GM19455 (cell line): ENCODE measurements around the gene PDLIM1.

Experiments used
- ATAC-seq: cut with Tn5 transposase; IDR thresholded peaks from one replicate; pipeline ENCODE4 v1.9.1; 2021; ENCODE audit not compliant: unreplicated experiment

PDLIM1 gene

DNA sequence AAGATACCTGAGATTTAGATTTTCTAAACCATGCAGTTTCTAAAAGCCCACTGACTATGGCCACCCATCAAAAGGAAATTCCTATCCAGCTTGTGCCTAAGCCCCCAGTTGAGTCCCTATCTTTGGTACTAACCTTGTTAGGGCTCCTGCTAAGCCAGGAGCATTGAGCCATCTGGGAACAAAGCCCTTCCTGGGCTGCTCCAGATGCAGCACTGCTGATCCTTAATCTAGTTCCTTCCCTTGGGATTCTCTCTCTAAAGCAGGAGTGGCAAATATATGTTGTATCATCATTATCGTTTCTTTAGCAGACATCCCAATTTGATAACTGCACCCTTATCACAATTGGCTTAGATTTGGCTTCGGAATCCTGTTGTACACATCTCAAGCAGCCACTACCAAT is 24.7 kb upstream of the PDLIM1 start:
- ATAC-seq, result no peak

DNA sequence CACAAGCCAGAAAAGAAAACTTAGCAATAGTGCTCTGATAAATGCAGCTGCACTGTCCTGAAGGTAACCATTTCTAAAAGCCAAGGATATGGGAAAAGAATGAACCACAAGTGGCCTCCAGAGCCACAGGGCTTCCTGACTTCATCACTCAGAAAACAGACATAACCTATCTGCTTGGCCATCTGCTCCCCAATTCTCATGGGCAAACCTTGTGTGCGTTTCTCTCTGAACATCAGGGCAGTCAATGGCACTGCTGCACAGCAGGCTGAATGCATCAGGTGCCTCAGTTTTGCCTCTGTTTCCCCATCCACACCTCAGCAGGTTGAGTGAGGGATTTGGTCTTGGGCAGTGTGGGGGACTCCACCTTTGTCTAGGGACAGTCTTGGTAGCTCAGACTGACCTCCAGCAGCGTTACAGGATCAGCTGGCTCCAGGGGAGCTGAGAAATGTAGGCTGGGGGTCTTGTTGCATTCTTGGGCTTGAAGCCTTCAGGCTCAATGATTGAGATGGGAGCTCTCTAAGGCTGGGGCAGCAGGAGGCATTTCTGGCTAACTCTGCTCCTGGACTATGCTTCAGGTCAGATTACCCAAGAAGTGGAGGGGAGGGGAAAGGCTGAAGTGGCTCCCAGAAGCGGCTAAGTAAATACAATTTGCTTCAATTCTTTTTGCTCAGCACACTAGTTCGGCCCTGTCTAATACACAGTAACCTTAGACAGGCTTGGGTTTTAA is 23.6 kb upstream of the PDLIM1 start:
- ATAC-seq, result no peak

- no peak for ATAC-seq
Measured at GRCh38 chr10:95312986-95313495, 22.2 kb upstream of the PDLIM1 start.

GRCh38 chr10:95312257-95312656 is 21.5 kb upstream of the PDLIM1 start:
- ATAC-seq, result no peak

GRCh38 chr10:95309958-95310357 is 19.2 kb upstream of the PDLIM1 start:
- no peak for ATAC-seq

DNA sequence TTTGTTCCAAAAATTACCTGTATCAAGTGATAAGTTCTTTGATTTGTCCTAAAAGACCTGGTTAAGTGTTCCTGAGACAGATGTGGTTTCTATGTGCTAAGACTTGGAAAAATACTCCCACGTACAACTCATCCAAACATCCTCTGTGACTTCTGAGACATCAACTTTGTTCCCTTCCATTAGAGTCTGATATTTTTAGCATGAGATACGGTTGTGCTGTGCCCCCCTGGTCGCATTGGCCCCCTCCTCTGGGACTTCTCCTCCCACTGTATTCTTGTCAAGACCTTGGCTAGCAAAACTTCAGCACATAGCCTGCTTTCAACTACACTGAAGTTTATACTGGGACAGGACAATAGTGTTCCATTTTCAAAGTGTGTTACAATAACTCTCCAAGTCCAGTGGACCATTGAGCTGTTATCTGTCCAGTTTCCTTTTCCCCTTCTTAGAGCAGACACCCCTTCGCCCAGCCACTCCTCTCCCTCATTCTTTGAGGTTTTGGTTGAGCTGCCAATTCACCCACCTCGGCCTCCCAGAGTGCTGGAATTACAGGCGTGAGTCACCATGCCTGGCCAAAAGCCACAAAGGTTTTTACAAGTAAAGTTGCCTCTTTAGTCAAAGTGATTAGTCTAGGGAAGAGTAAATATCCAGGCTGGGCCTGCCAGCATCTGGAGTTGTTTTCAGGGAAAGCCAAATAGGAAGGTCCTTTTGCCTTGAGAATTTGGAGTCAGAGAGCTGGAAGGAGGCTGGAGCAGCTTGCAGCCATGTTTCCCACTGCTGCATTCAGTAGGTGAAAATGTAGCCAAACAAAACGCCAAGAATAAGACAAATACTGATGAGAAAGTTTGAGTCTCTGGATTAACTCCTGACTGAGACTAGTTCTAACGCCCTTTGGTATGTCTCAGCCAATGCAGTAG is 17.8 kb upstream of the PDLIM1 start:
- ATAC-seq, result no peak

DNA sequence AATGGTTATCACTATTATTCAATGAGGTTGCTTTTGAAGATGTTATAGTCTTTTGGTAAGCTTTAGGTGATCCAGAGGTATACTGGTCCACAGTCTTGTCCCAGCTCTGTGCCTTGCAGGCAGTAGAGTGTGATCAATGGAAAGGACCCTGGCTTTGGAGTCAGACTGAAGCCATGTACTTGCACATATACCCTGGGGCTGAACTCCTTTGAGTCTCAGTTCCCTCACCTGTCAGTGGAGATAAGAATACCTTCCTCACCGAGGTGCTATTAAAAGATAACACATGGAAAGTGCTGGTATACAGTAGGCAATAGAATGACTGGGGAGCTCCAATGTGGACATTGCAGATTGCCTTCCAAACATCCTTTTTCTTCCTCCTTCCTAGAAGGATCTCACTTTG is 16.0 kb upstream of the PDLIM1 start:
- no peak for ATAC-seq

DNA sequence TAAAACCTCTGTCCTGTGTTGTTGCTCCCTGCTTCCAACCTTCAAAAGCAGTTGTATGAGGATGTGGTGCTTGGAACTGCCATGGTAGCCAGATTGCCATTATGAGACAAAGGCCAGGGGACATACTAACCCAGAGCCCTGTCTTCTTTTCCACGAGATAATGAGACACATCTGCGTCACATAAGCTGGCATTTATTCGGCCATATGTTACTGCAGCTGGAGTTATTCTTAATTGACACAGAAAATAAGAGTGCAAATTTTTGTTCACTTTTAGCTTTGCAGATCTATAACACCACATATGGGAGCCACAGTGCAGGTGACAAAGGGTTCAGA is 15.5 kb upstream of the PDLIM1 start:
- no peak for ATAC-seq

DNA sequence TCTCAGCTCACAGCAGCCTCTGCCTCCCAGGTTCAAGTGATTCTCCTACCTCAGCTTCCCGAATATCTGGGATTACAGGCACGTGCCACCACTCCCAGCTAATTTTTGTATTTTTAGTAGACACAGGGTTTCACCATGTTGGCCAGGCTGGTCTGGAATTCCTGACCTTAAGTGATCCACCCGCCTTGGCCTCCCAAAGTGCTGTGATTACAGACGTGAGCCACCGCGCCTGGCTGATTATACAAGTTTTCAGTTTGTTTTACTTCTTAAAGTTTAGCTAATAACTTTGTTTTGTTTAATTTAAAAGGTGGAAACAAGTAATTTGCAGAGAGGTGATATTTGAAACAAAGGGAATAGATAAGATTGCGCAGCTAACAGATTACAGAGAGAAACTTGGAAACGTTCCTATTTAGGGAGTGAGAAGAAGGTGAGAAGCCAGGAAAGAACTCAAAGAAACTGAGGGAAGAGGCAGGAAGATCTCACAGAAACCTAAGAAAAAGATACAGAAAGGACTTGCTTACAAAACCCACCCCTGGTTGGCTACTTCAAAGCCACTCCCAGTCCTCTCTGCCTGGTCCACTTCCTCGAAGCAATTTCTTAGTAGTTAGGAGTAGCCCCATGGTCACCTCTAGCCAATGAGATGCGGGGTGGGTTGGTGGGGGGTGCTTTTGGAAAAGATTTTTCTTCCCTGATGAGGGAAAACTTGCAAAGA is 15.0 kb upstream of the PDLIM1 start:
- no peak for ATAC-seq

DNA sequence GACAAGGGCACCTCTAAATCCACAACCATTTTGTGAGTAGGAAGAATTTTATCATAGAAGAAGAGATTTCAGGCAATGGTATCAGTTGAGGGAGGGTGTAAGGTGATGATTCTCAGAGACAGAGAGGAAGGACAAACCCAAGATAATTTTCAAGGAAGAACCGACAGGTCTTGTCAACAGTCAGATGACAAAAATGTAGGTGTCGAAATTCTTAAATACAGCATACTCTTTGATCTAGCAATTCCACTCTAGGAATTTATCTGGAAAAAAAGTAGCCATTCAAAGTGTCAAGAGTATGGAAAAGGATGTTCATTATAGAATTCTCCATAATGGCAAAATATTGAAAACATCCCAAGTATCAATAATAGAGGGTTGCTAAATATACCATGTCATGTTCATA is 14.2 kb upstream of the PDLIM1 start:
- no peak for ATAC-seq

GRCh38 chr10:95304463-95304862 is 13.7 kb upstream of the PDLIM1 start:
- no peak for ATAC-seq

- no peak for ATAC-seq
Measured at GRCh38 chr10:95303950-95304349, 13.1 kb upstream of the PDLIM1 start.

DNA sequence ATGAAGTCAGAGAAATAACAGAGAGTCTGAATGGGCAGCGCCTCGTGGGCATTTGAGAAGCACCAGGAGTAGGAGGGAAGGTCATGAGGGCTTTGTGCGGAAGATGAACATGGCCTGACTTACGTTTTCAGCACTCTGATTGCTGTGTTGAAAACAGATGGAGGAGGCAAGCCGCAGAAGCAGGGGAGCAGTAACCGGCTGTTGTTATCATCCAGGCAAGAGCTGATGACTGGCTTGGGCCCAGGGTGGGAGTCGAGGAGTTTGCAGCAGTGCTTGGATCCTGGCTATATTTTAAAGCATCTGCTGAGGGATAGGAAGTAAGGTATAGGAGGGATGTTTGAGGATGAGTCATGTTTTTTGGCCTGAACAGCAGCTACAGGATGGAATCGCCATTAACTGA is 12.7 kb upstream of the PDLIM1 start:
- no peak for ATAC-seq

- no peak for ATAC-seq
Measured at GRCh38 chr10:95300022-95300539, 9.3 kb upstream of the PDLIM1 start.

DNA sequence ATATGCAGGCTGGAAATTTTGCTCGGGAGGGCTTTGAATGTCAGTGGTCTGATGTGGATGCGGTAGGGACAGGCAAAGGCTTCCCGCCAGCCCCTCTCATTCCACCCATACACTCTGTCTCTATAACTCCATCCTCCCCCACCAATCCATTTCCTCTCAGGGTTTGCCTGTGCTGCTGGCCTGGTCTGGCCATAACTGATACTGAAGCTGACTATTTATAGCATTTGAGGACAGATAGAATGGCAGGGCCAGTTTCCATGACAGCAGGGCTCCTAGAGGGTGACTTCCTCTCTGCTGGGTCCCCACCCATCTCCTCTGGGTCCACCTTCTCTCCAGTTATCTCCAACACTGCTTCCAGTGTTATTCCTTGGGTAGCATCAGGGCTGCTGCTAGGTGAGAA is 6.6 kb upstream of the PDLIM1 start:
- ATAC-seq, result no peak

DNA sequence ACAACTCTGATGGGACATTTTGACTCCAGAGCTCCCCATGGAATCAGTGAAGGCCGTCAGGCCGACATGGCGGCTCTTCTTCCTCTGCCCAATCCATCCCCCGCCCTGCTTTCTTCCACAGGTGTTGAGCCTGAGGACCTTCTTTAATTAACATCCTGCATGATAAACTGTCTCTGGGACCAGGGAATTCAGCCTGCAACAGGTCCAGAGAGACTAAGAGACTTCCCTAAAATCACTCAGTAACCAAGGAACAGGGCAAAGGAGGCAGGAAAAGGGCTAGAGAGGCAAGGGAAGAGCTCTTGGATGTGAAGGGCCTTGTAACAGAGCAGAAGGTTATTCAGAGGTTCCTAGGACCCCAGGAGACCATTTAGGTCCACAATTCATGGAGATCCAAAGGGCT is 6.0 kb upstream of the PDLIM1 start:
- no peak for ATAC-seq

DNA sequence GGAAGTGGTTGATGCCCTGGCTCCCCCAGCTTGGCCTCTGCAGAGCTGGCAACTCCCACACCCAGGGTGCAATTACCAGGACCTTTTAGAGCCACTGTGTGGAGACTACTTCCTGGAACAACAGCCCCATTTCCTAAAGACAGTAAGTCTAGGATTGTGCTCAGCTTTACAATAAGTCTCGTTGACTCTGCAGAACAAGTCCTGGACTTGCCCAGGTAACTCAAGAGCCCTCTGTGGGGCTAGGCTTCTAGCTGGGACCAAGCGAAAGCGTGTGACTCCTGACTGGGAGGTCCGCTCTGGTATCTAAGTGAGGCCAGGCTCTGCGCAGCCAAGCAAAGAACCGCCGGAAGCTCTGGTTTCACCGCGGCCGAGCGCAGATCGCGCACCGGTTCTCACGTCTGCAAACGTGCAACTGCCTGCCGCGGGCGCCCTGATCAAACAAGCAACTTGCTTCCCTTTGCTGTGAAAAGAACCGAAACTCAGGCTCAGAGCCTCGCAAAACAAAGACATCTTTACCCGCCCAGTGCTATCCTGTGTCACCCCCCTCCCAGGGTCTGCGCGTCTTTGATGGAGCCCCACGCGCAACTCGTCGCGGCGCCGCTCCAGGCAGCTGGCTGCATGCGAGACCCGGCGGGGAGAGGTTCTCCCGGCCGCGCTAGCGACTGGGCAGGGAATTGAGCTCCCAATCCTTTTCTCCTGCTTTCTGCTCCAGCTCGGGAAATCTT is 4.4 kb upstream of the PDLIM1 start:
- peak; percentile 73 for ATAC-seq

GRCh38 chr10:95293631-95294030 is 2.8 kb upstream of the PDLIM1 start:
- no peak for ATAC-seq

- ATAC-seq, result no peak
Measured at GRCh38 chr10:95291365-95292039, 699 bp upstream of the PDLIM1 start.

DNA sequence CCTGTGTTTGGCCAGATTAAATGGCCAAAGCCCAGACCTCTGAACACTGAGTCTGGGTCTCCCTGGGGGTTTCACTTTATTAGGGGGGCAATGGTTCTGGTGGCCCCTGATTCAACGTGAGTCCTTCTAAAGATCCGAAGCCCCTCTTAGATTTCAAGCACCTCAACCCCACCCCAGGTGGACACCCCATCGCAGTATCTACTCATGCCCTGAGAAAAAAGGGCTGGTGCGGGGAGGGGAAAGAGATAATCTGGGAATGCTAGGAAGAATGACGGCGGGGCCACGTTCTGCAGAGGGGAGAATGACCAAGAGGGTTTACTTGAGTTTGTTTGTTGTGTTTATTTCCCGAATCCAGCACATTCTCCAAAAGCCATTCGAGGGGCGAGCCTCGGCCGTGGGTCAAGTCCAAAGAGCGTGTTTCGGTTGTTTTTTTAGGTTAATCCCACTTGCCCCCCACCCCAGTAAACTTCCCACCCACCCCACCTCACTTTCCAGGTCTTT is 832 bp downstream of the PDLIM1 start:
- ATAC-seq, result no peak
